AG04449 (cell line): ENCODE data around the gene TGFA.

Experiments
- CTCF ChIA-PET: fragments of 350-600 bp; formaldehyde crosslinking; extraction: SDS; loops from one replicate; lab custom pipeline; 2021; ENCODE audit warnings: antibody characterized with exemption; lab: Yijun Ruan, JAX
- POLR2A ChIA-PET: fragments of 400-600, 350-600 bp; formaldehyde crosslinking; extraction: SDS; loops from one replicate; lab custom pipeline; 2020; ENCODE audit warnings: antibody characterized with exemption, inconsistent platforms; lab: Yijun Ruan, JAX
- DNase-seq: peaks from one replicate; pipeline ENCODE4 v3.0.0-alpha.2; 2010; ENCODE audit warnings: low read depth, low spot score
- H3K4me3 ChIP-seq: 2 replicates; pipeline ENCODE4 v1.5.1; 2011; ENCODE audit warnings: low read depth, mild to moderate bottlenecking, control low read depth, low read length
- CTCF ChIP-seq: IDR thresholded peaks from one replicate; pipeline ENCODE4 v1.5.1; 2011; ENCODE audit warnings: mild to moderate bottlenecking, moderate library complexity, low read length, control low read depth, inconsistent platforms; ENCODE audit not compliant: insufficient read depth; ENCODE audit errors: missing control alignments

The TGFA gene

DNA sequence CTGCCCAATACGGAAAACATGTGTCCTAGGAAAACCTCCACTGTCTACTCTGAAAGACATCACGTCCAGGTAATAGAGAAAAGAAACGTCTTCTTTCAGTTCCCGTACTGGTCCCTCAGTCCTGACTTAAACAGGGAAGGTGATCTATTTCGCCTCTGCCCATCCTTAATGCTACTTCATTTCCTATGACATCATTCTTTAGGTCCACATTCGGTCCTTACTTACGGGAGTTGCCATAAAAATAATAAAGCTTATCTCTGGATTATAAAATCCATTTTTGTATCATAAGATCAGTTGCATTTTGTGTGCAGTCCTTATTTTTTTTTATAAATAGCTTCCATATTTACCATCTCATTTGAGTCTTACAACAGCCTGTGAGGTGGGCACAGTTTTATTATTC lies 3.7 kb downstream of the TGFA start:
- POLR2A ChIA-PET: no interaction called here
- no peak for DNase-seq
- no peak for TF ChIP-seq CTCF
- CTCF ChIA-PET: interaction anchor here (0.9 kb wide), 1 partner anchor 42 kb away, joined by 3 read pairs; no protein-coding TSS in a partner anchor
- H3K4me3 ChIP-seq: no peak overlapping the region

- ChIA-PET POLR2A (no interaction called here), CTCF (no interaction called here)
- DNase-seq: no peak
- no peak for TF ChIP-seq CTCF
- no peak overlapping the region for H3K4me3 ChIP-seq
These were observed 4.4 kb downstream of the TGFA start for GRCh38 chr2:70549064-70549710.

- ChIA-PET CTCF (no interaction called here), POLR2A (no interaction called here)
- no peak overlapping the region for H3K4me3 ChIP-seq
- TF ChIP-seq CTCF: no peak
- no peak for DNase-seq
These were observed 5.4 kb downstream of the TGFA start for GRCh38 chr2:70548233-70548632.

- TF ChIP-seq CTCF: no peak
- CTCF ChIA-PET: interaction anchor here (0.6 kb wide), 1 partner anchor 10 kb away, joined by 3 read pairs; no protein-coding TSS in a partner anchor
- no peak overlapping the region for H3K4me3 ChIP-seq
- DNase-seq: no peak
- POLR2A ChIA-PET: no interaction called here
These were observed 6.7 kb downstream of the TGFA start for GRCh38 chr2:70546885-70547284.

- no peak overlapping the region for H3K4me3 ChIP-seq
- ChIA-PET POLR2A (no interaction called here), CTCF (interaction anchor here (0.6 kb wide), 1 partner anchor 9 kb away, joined by 3 read pairs; no protein-coding TSS in a partner anchor)
These were observed 7.2 kb downstream of the TGFA start for GRCh38 chr2:70546376-70546775.

More at GRCh38 chr2:70546376-70546775, 7.2 kb downstream of the TGFA start:
- no peak for DNase-seq
- no peak for TF ChIP-seq CTCF
